Astrocyte of the spinal cord (primary cell): Measurements from ENCODE around the gene CLCN5.
"Not testable (repeated sequence)": the region's sequence is repeated elsewhere in the genome, so short reads cannot be mapped to it uniquely, and the experiment has no call there.

Source experiments
- DNase-seq: peaks from one replicate; pipeline ENCODE4 v3.0.0; 2011; ENCODE audit warnings: low read depth, low spot score
- H3K4me3 ChIP-seq: 2 replicates; pipeline ENCODE4 v1.5.1; 2011; ENCODE audit warnings: low read depth, mild to moderate bottlenecking, low read length, moderate library complexity
- CTCF ChIP-seq: IDR thresholded peaks from 2 replicates; pipeline ENCODE4 v1.5.1; 2012; ENCODE audit warnings: low read depth, mild to moderate bottlenecking, low read length, inconsistent platforms
- in situ Hi-C: cut with HindIII; loops from 2 replicates; pipeline ENCODE4 v1.10.0; 2017; ENCODE audit warnings: low sequenced_read_pairs

The CLCN5 gene

GRCh38 chrX:49996474-49996873 is 74.1 kb downstream of the CLCN5 start:
- no peak for DNase-seq
- no peak for TF ChIP-seq CTCF
- no peak overlapping the region for H3K4me3 ChIP-seq
- in situ Hi-C loops = no loop called here

GRCh38 chrX:49999087-49999486 is 76.7 kb downstream of the CLCN5 start:
- H3K4me3 ChIP-seq = no peak overlapping the region
- no peak for TF ChIP-seq CTCF
- no peak for DNase-seq
- in situ Hi-C loops = no loop called here

GRCh38 chrX:50000937-50001542 is 78.6 kb downstream of the CLCN5 start:
- no peak for DNase-seq
- in situ Hi-C loops = no loop called here
- TF ChIP-seq CTCF = no peak
- H3K4me3 ChIP-seq = no peak overlapping the region

GRCh38 chrX:50002067-50002714 is 79.8 kb downstream of the CLCN5 start:
- no peak for TF ChIP-seq CTCF
- no peak overlapping the region for H3K4me3 ChIP-seq
- in situ Hi-C loops = no loop called here

GRCh38 chrX:50003467-50003866 is 81.1 kb downstream of the CLCN5 start:
- DNase-seq = no peak
- H3K4me3 ChIP-seq = no peak overlapping the region
- in situ Hi-C loops = no loop called here
- no peak for TF ChIP-seq CTCF

More at GRCh38 chrX:50002067-50002714, 79.8 kb downstream of the CLCN5 start:
- DNase-seq = no peak

GRCh38 chrX:50003927-50004326 is 81.5 kb downstream of the CLCN5 start:
- H3K4me3 ChIP-seq = no peak overlapping the region
- in situ Hi-C loops = no loop called here
- no peak for DNase-seq
- no peak for TF ChIP-seq CTCF

- DNase-seq, in situ Hi-C loops, H3K4me3 ChIP-seq: not testable (repeated sequence)
These were observed 103.2 kb downstream of the CLCN5 start for GRCh38 chrX:50025591-50025990.
